ENCODE measurements around the gene STAC2. TPM values are rescaled to one million over a fixed set of nuclear protein-coding genes. Genes with fewer than 3 reads are reported as not detected.

The STAC2 gene
- total RNA-seq, 1 experiment from 2014 or later, result 0.08 TPM

GRCh38 chr17:39196808-39197291 is 28.9 kb downstream of the STAC2 start:
- CTCF ChIA-PET, result no interaction called here
- H3K9me3 ChIP-seq (ENCODE audit: control insufficient read depth, insufficient read depth, low read depth, low read length), result no peaks in the 10 kb centered on the region
- peak overlapping the region; percentile 68 to 69 for H3K4me3 ChIP-seq (ENCODE audit: low read depth in 2 of 2, low read length in 2 of 2)
- BruUV-seq (replicated peaks), result no TSS peak
- no peaks in the 10 kb centered on the region for H3K27me3 ChIP-seq (ENCODE audit: control insufficient read depth, insufficient read depth, low read length)
- TF ChIP-seq REST (IDR thresholded peaks at IDR 0.05; ENCODE audit: insufficient read depth in 1 of 2, low read depth in 2 of 2, low read length in 1 of 2), result no peak
- no peak for TF ChIP-seq CTCF (IDR thresholded peaks at IDR 0.05)
- TF ChIP-seq POLR2AphosphoS5 (IDR thresholded peaks at IDR 0.05; ENCODE audit: low read depth, low read length), result no peak
- TF ChIP-seq SIN3A (IDR thresholded peaks at IDR 0.05; ENCODE audit: borderline replicate concordance, insufficient read depth, low read depth, low read length), result no peak
- no peak for TF ChIP-seq TCF7L2 (IDR thresholded peaks at IDR 0.05; ENCODE audit: low read depth, low read length)
- peaks cover 27% of the 10 kb centered on the region for H3K4me1 ChIP-seq (ENCODE audit: control insufficient read depth, insufficient read depth, low read length)
- peaks cover 6% of the 10 kb centered on the region; the same call in 1 of the 2 replicates for H3K36me3 ChIP-seq (ENCODE audit: control insufficient read depth, insufficient read depth, low read length)
- H3K27ac ChIP-seq (ENCODE audit: low read length), result peak overlapping the region; percentile 51; the same call in 1 of the 2 replicates
- POLR2A ChIA-PET, result no interaction called here
- intact Hi-C loops (cut with micrococcal nuclease; ENCODE audit: unreplicated experiment), result no loop called here
- DNase-seq (ENCODE audit: low read depth, low spot score) (no peak), ATAC-seq (peak; percentile 35)
- in situ Hi-C loops (cut with HindIII; ENCODE audit: low pct_unique_long_range_greater_than_20kb, low sequenced_read_pairs), result no loop called here

- CTCF ChIA-PET, result no interaction called here
- H3K4me3 ChIP-seq (ENCODE audit: low read depth in 2 of 2, low read length in 2 of 2), result peak overlapping the region; percentile 68 to 69
- H3K27me3 ChIP-seq (ENCODE audit: control insufficient read depth, insufficient read depth, low read length), result no peaks in the 10 kb centered on the region
- POLR2A ChIA-PET, result no interaction called here
- H3K36me3 ChIP-seq (ENCODE audit: control insufficient read depth, insufficient read depth, low read length), result peaks cover 6% of the 10 kb centered on the region; the same call in 1 of the 2 replicates
- in situ Hi-C loops (cut with HindIII; ENCODE audit: low pct_unique_long_range_greater_than_20kb, low sequenced_read_pairs) (no loop called here), intact Hi-C loops (cut with micrococcal nuclease; ENCODE audit: unreplicated experiment) (no loop called here)
- no peak for ATAC-seq
- peak overlapping the region; percentile 72 for H3K27ac ChIP-seq (ENCODE audit: low read length)
- no TSS peak for BruUV-seq (replicated peaks)
- no peak for TF ChIP-seq TCF7L2 (IDR thresholded peaks at IDR 0.05; ENCODE audit: low read depth, low read length)
- no peak for TF ChIP-seq CTCF (IDR thresholded peaks at IDR 0.05)
- TF ChIP-seq SIN3A (IDR thresholded peaks at IDR 0.05; ENCODE audit: borderline replicate concordance, insufficient read depth, low read depth, low read length), result no peak; the same call in 1 of the 2 replicates
- no peak for TF ChIP-seq POLR2AphosphoS5 (IDR thresholded peaks at IDR 0.05; ENCODE audit: low read depth, low read length)
- TF ChIP-seq REST (IDR thresholded peaks at IDR 0.05; ENCODE audit: insufficient read depth in 1 of 2, low read depth in 2 of 2, low read length in 1 of 2), result no peak
- H3K9me3 ChIP-seq (ENCODE audit: control insufficient read depth, insufficient read depth, low read depth, low read length), result no peaks in the 10 kb centered on the region
- peaks cover 24% of the 10 kb centered on the region for H3K4me1 ChIP-seq (ENCODE audit: control insufficient read depth, insufficient read depth, low read length)
- no peak for DNase-seq (ENCODE audit: low read depth, low spot score)
Measured at GRCh38 chr17:39196241-39196807, 29.4 kb downstream of the STAC2 start.
